ENCODE measurements around the gene MPV17.
"Not testable (repeated sequence)": the region's sequence is repeated elsewhere in the genome, so short reads cannot be mapped to it uniquely, and the experiment has no call there.

MPV17 gene

GRCh38 chr2:27275211-27276150 lies 47.4 kb downstream of the MPV17 start, which contains the start of gene DNAJC5G:
DNAJC5G (plus strand) TSS chr2:27275433; CDS start chr2:27276729, 1,296 bp downstream.
- DNase-seq: no peak
- intact Hi-C loops (cut with DNase I): no loop called here

- intact Hi-C loops (cut with DNase I); DNase-seq: not testable (repeated sequence)
Observed at GRCh38 chr2:27272537-27273522, 50.1 kb downstream of the MPV17 start.

- intact Hi-C loops (cut with DNase I): no loop called here
- no peak for DNase-seq
Observed at GRCh38 chr2:27271631-27272340, 51.1 kb downstream of the MPV17 start.

- intact Hi-C loops (cut with DNase I): no loop called here
- DNase-seq: no peak
Observed at GRCh38 chr2:27270670-27271069, 52.2 kb downstream of the MPV17 start.

GRCh38 chr2:27270131-27270530 lies 52.8 kb downstream of the MPV17 start:
- intact Hi-C loops (cut with DNase I): no loop called here
- no peak for DNase-seq

GRCh38 chr2:27268296-27268695 lies 54.6 kb downstream of the MPV17 start:
- DNase-seq; intact Hi-C loops (cut with DNase I): not testable (repeated sequence)

GRCh38 chr2:27265536-27265870 lies 57.4 kb downstream of the MPV17 start:
- no peak for DNase-seq
- intact Hi-C loops (cut with DNase I): no loop called here

GRCh38 chr2:27264753-27265535 lies 58.0 kb downstream of the MPV17 start:
- DNase-seq: peak in 37 of 42 donors; percentile 11 to 77 (median 46)
- intact Hi-C loops (cut with DNase I): no loop called here

GRCh38 chr2:27264253-27264752 lies 58.6 kb downstream of the MPV17 start:
- intact Hi-C loops (cut with DNase I): no loop called here
- no peak for DNase-seq

- intact Hi-C loops (cut with DNase I): no loop called here
- no peak for DNase-seq
Observed at GRCh38 chr2:27263287-27264252, 59.3 kb downstream of the MPV17 start.

GRCh38 chr2:27262379-27263286 lies 60.3 kb downstream of the MPV17 start, which contains the start of gene SLC30A3:
SLC30A3 (minus strand) TSS chr2:27263047; CDS start chr2:27262906, 141 bp downstream.
- DNase-seq: peak in 35 of 42 donors; percentile 14 to 65 (median 39)
- intact Hi-C loops (cut with DNase I): no loop called here

- DNase-seq: no peak
- intact Hi-C loops (cut with DNase I): no loop called here
Observed at GRCh38 chr2:27261926-27262298, 61.0 kb downstream of the MPV17 start.

GRCh38 chr2:27261241-27261925 lies 61.5 kb downstream of the MPV17 start:
- DNase-seq: no peak
- intact Hi-C loops (cut with DNase I): no loop called here
